ENCODE results near the gene CEP350. TPM values are rescaled to one million over a fixed set of nuclear protein-coding genes. Genes with fewer than 3 reads are reported as not detected.
A peak's percentile ranks its signal among the peaks of the same experiment; 100 is the strongest.
"Not testable (repeated sequence)": the region's sequence is repeated elsewhere in the genome, so short reads cannot be mapped to it uniquely, and the experiment has no call there.

CEP350 gene
- total RNA-seq, 2 donors from 2014 or later: 41.9 to 43.6 TPM

DNA sequence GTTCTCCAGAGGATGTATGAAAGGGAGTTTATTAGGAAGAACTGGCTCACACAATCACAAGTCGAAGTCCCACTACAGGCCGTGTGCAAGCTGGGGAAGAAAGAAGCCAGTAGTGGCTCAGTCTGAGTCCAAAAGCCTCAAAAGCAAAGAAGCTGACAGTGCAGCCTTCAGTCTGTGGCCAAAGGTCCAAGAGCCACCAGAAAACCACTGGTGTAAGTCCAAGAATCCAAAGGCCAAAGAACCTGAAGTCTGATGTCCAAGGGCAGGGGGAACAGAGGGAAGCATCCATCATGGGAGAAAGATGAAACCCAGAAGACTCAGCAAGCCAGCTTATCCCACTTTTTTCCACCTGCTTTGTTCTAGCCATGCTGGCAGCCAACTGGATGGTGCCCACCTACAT, 21.4 kb upstream of the CEP350 start:
- DNase-seq (ENCODE audit: low spot score in 2 of 2) (no peak), ATAC-seq (no peak)
- no peaks in the 10 kb centered on the region for H3K36me3 Mint-ChIP-seq

GRCh38 chr1:179935909-179936496, 18.6 kb upstream of the CEP350 start:
- DNase-seq (ENCODE audit: low spot score in 2 of 2) (no peak), ATAC-seq (no peak)
- H3K36me3 Mint-ChIP-seq: no peaks in the 10 kb centered on the region
- H3K27ac Mint-ChIP-seq: no peak overlapping the region
- H3K9me3 Mint-ChIP-seq: no peaks in the 10 kb centered on the region

More for the DNA sequence above, 21.4 kb upstream of the CEP350 start:
- Mint-ChIP-seq H3K9me3 (no peaks in the 10 kb centered on the region), H3K27ac (no peak overlapping the region)

GRCh38 chr1:179937668-179938254, 16.8 kb upstream of the CEP350 start:
- ATAC-seq: no peak
- H3K9me3 Mint-ChIP-seq: no peaks in the 10 kb centered on the region

DNA sequence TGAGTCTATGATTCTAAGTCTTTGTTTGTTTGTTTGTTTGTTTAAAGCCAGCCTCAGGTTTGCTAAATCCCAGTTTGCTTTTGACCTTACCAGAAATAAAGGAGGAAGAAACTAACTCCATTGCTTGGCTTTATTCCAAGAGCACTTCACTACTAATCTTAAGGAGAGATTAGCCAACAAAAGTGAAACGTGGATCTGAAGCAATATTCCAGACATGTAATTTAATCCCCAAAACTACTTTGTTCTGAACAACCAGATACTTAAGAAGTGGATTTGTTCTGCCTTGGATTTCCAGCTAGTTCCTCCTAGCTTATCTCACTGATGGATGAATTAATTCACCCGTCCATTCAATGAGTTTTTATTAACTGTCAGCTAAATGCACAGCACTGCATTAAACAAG, 15.9 kb upstream of the CEP350 start:
- H3K27ac Mint-ChIP-seq: no peak overlapping the region
- no peaks in the 10 kb centered on the region for H3K9me3 Mint-ChIP-seq
- H3K36me3 Mint-ChIP-seq: no peaks in the 10 kb centered on the region
- no peak for DNase-seq (ENCODE audit: low spot score in 2 of 2)
- no peak for ATAC-seq

More at GRCh38 chr1:179937668-179938254, 16.8 kb upstream of the CEP350 start:
- H3K27ac Mint-ChIP-seq: no peak overlapping the region
- H3K36me3 Mint-ChIP-seq: no peaks in the 10 kb centered on the region
- no peak for DNase-seq (ENCODE audit: low spot score in 2 of 2)

- ATAC-seq (no peak), DNase-seq (ENCODE audit: low spot score in 2 of 2) (no peak)
- no peak overlapping the region for H3K27ac Mint-ChIP-seq
- no peaks in the 10 kb centered on the region for H3K36me3 Mint-ChIP-seq
- no peaks in the 10 kb centered on the region for H3K9me3 Mint-ChIP-seq
Observed at GRCh38 chr1:179939941-179940340, 14.7 kb upstream of the CEP350 start.

DNA sequence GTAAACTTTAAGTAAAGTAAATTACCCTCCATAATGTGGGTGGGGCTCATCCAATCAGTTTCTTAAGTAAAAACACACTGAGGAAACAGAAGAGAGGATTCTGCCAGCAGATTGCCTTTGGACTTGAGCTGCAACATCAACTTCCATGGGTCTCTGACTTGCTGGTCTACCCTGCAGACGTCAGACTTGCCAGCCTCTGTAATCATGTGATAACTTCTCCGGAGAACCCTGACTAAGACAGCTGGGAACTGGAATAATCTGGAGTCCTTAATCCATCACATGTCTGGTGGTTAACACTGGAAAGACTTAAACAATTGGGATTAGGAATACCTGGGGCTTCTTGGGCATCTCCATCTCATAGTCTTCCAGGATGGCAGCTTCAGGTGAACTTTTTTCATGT, 13.2 kb upstream of the CEP350 start:
- no peak for DNase-seq (ENCODE audit: low spot score in 2 of 2)
- ATAC-seq: no peak
- Mint-ChIP-seq H3K27ac (no peak overlapping the region), H3K9me3 (no peaks in the 10 kb centered on the region), H3K36me3 (no peaks in the 10 kb centered on the region)

GRCh38 chr1:179950651-179951050, 4.0 kb upstream of the CEP350 start:
- ATAC-seq: no peak

GRCh38 chr1:179951383-179952144, 3.0 kb upstream of the CEP350 start:
- DNase-seq (ENCODE audit: low spot score in 2 of 2): no peak
- peaks cover 5 to 12% of the 10 kb centered on the region in 2 donors for H3K36me3 Mint-ChIP-seq

More at GRCh38 chr1:179950651-179951050, 4.0 kb upstream of the CEP350 start:
- Mint-ChIP-seq H3K9me3 (peaks cover 5 to 10% of the 10 kb centered on the region in 2 donors), H3K36me3 (peaks cover 5 to 12% of the 10 kb centered on the region in 2 donors), H3K27ac (no peak overlapping the region)
- DNase-seq (ENCODE audit: low spot score in 2 of 2): no peak

DNA sequence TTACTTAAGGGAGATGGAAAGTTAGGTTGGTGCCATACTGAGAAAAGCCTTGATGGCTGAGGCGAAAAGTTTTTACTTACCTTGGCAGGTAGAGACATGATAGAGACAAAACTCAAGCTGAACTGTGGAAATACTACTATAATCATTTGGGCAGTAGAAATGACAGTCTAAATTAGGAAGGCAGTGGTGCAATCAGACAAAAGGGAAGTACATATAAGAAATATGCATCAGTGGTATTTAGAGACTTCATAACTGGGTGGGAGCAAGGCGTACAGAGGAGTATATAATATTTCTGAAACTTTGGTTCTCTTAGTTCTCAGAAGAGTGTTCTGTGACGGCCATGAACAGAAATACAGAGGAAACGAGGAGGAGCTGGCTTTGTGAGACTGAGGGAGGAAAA, 2.4 kb upstream of the CEP350 start:
- no peak for ATAC-seq

More at GRCh38 chr1:179951383-179952144, 3.0 kb upstream of the CEP350 start:
- no peak for ATAC-seq
- H3K27ac Mint-ChIP-seq: peak overlapping the region in 1 of 2 donors; percentile 94
- peaks cover 5 to 10% of the 10 kb centered on the region in 2 donors for H3K9me3 Mint-ChIP-seq

GRCh38 chr1:179953974-179954492, 577 bp upstream of the CEP350 start:
- ATAC-seq (peak; percentile 12 to 27), DNase-seq (ENCODE audit: low spot score in 2 of 2) (no peak)
- peaks cover 5 to 12% of the 10 kb centered on the region in 2 donors for H3K36me3 Mint-ChIP-seq
- H3K27ac Mint-ChIP-seq: peak overlapping the region; percentile 94 to 98
- H3K9me3 Mint-ChIP-seq: peaks cover 5 to 10% of the 10 kb centered on the region in 2 donors

More for the DNA sequence above, 2.4 kb upstream of the CEP350 start:
- H3K27ac Mint-ChIP-seq: peak overlapping the region in 1 of 2 donors; percentile 94
- no peak for DNase-seq (ENCODE audit: low spot score in 2 of 2)
- H3K36me3 Mint-ChIP-seq: peaks cover 5 to 12% of the 10 kb centered on the region in 2 donors
- peaks cover 5 to 10% of the 10 kb centered on the region in 2 donors for H3K9me3 Mint-ChIP-seq

GRCh38 chr1:179955287-179955680, 674 bp downstream of the CEP350 start:
- ATAC-seq (no peak), DNase-seq (ENCODE audit: low spot score in 2 of 2) (no peak)
- Mint-ChIP-seq H3K36me3 (peaks cover 5 to 12% of the 10 kb centered on the region in 2 donors), H3K27ac (peak overlapping the region; percentile 94), H3K9me3 (peaks cover 5 to 10% of the 10 kb centered on the region in 2 donors)

DNA sequence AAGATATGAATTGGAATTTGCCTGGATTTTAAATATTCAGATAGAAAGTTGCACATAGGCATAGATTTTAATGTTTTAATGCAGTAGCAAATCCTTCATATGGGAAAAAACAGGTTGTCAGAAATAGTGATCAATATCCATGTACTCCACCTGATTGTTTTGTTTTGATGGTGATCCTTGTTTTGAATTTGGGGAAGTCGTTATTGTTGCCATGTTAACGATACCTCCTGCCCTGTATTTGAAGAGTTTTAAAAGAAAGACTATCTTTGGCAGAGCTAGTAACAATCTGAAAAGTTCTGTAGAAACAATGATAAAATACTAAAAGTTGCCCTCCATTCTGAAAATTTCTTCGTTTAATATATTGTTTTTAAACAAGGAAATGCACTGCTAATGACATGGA, 1.1 kb downstream of the CEP350 start:
- peaks cover 5 to 12% of the 10 kb centered on the region in 2 donors for H3K36me3 Mint-ChIP-seq
- no peak for ATAC-seq
- DNase-seq (ENCODE audit: low spot score in 2 of 2): no peak
- H3K9me3 Mint-ChIP-seq: peaks cover 5 to 10% of the 10 kb centered on the region in 2 donors
- peak overlapping the region; percentile 94 for H3K27ac Mint-ChIP-seq

- ATAC-seq: no peak
- no peaks in the 10 kb centered on the region for H3K9me3 Mint-ChIP-seq
- H3K36me3 Mint-ChIP-seq: peaks cover 6 to 24% of the 10 kb centered on the region in 2 donors
Observed at GRCh38 chr1:179958359-179958758, 3.7 kb downstream of the CEP350 start.

DNA sequence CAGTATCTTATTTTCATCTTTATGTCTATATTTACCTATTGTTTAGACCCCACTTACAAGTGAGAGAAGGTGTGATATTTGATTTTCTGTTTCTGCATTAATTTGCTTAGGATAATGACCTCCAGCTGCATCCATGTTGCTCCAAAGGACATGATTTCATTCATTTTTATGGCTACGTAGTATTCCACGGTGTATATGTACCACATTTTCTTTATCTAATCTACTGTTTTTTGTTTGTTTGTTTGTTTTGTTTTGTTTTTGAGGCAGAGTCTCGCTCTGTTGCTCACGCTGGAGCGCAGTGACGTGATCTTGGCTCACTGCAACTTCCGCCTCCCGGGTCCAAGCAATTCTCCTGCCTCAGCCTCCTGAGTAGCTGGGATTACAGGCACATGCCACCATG, 7.6 kb downstream of the CEP350 start:
- peaks cover 0 to 27% of the 10 kb centered on the region in 2 donors for H3K36me3 Mint-ChIP-seq
- H3K27ac Mint-ChIP-seq; ATAC-seq; DNase-seq (ENCODE audit: low spot score in 2 of 2); H3K9me3 Mint-ChIP-seq: not testable (repeated sequence)

More at GRCh38 chr1:179958359-179958758, 3.7 kb downstream of the CEP350 start:
- DNase-seq (ENCODE audit: low spot score in 2 of 2): no peak
- no peak overlapping the region for H3K27ac Mint-ChIP-seq

GRCh38 chr1:179966551-179966950, 11.9 kb downstream of the CEP350 start:
- Mint-ChIP-seq H3K9me3 (peaks cover 0 to 10% of the 10 kb centered on the region in 2 donors), H3K36me3 (peaks cover 0 to 39% of the 10 kb centered on the region in 2 donors), H3K27ac (no peak overlapping the region)
- no peak for ATAC-seq
- no peak for DNase-seq (ENCODE audit: low spot score in 2 of 2)

DNA sequence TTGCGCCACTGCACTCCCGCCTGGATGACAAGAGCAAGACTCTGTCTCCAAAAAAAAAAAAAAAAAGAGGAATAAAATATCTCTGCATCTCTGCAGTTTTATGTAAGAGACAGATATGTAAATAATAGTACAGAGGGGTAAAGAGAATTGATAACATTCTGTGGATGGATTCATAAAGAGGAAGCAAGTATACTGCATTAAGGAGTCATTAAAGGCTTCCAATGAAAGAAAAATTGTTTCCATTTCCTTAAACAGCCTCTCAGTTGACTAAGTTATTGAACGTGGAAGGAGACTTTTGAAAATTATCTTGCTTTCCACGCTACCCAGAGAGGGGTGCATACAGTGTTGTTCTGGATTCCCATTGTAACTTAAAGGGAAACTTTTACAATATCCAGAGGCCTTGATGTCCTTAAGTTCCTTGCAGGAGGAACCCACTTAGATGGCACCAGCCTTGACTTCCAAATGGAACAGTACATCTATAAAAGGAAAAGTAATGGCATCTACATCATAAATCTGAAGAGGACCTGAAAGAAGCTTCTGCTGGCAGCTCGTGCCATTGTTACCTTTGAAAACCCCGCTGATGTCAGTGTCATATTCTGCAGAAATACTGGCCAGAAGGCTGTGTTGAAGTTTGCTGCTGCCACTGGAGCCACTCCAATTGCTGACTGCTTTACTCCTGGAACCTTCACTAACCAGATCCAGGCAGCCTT, 13.8 kb downstream of the CEP350 start:
- Mint-ChIP-seq H3K9me3 (peaks cover 0 to 17% of the 10 kb centered on the region in 2 donors), H3K27ac (no peak overlapping the region), H3K36me3 (peaks cover 0 to 37% of the 10 kb centered on the region in 2 donors)
- DNase-seq (ENCODE audit: low spot score in 2 of 2): no peak
- no peak for ATAC-seq

All from activated naive CD4-positive, alpha-beta T cell treated with anti-CD3 and anti-CD28 coated beads, Interleukin-2, amount 50 U/mL, for 72 hours (primary cell).